Stimulated activated CD4-positive, alpha-beta T cell treated with anti-CD3 and anti-CD28 coated beads, Interleukin-2, amount 100 ng/mL, for 48 hours (primary cell): ENCODE data around the gene SWAP70.
"Not testable (repeated sequence)": the region's sequence is repeated elsewhere in the genome, so short reads cannot be mapped to it uniquely, and the experiment has no call there.

Source experiments
- DNase-seq, 2 donors: peaks; one replicate each; pipeline ENCODE4 v3.0.0-alpha.2; 2020

The SWAP70 gene

GRCh38 chr11:9693801-9694553 is 30.1 kb downstream of the SWAP70 start:
- DNase-seq, result no peak

GRCh38 chr11:9695228-9695627 is 31.4 kb downstream of the SWAP70 start:
- DNase-seq, result not testable (repeated sequence)

- DNase-seq, result no peak
Observed at GRCh38 chr11:9697766-9698165, 33.9 kb downstream of the SWAP70 start.

- no peak for DNase-seq
Observed at GRCh38 chr11:9700105-9700801, 36.4 kb downstream of the SWAP70 start.

- no peak for DNase-seq
Observed at GRCh38 chr11:9701799-9702198, 37.9 kb downstream of the SWAP70 start.

GRCh38 chr11:9703280-9703679 is 39.4 kb downstream of the SWAP70 start:
- no peak for DNase-seq

- DNase-seq, result no peak
Observed at GRCh38 chr11:9704037-9704436, 40.2 kb downstream of the SWAP70 start.

GRCh38 chr11:9704620-9705019 is 40.7 kb downstream of the SWAP70 start:
- no peak for DNase-seq

GRCh38 chr11:9705361-9705760 is 41.5 kb downstream of the SWAP70 start:
- not testable (repeated sequence) for DNase-seq

GRCh38 chr11:9708544-9708943 is 44.7 kb downstream of the SWAP70 start:
- no peak for DNase-seq

GRCh38 chr11:9710223-9710622 is 46.3 kb downstream of the SWAP70 start:
- no peak for DNase-seq

- no peak for DNase-seq
Observed at GRCh38 chr11:9710852-9711251, 47.0 kb downstream of the SWAP70 start.

GRCh38 chr11:9711454-9712307 is 47.8 kb downstream of the SWAP70 start:
- DNase-seq, result no peak

GRCh38 chr11:9714272-9714940 is 50.5 kb downstream of the SWAP70 start:
- DNase-seq, result no peak

- no peak for DNase-seq
Observed at GRCh38 chr11:9716275-9717039, 52.6 kb downstream of the SWAP70 start.

- no peak for DNase-seq
Observed at GRCh38 chr11:9717040-9717357, 53.1 kb downstream of the SWAP70 start.

- no peak for DNase-seq
Observed at GRCh38 chr11:9717719-9718118, 53.8 kb downstream of the SWAP70 start.

GRCh38 chr11:9718147-9718546 is 54.3 kb downstream of the SWAP70 start:
- no peak for DNase-seq

- no peak for DNase-seq
Observed at GRCh38 chr11:9719566-9720289, 55.9 kb downstream of the SWAP70 start.

- no peak for DNase-seq
Observed at GRCh38 chr11:9720290-9720630, 56.4 kb downstream of the SWAP70 start.

- no peak for DNase-seq
Observed at GRCh38 chr11:9722023-9722422, 58.1 kb downstream of the SWAP70 start.

GRCh38 chr11:9722893-9723292 is 59.0 kb downstream of the SWAP70 start:
- no peak for DNase-seq
